ENCODE results near the gene CORO7.
"Not testable (repeated sequence)": the region's sequence is repeated elsewhere in the genome, so short reads cannot be mapped to it uniquely, and the experiment has no call there.

CORO7 gene

DNA sequence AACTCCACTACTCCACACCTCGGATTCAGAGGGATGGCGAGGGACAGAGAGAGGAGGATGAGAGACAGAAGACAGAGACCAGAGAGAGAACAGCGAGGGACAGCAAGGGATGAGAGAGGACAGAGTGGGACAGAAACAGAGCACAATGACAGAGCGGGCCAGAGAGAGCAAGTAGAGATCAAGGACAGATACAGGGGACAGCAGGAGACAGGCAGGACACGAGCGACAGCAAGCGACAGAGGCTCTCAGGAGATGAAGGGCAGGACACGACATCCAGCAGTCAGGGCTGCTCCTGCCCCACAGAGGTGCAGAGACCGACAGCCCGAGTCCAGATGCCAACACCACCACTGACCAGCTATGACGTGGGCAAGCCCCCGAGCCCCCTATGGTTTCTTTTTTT is 14.9 kb downstream of the CORO7 start:
- DNase-seq (ENCODE audit: low spot score), result no peak

DNA sequence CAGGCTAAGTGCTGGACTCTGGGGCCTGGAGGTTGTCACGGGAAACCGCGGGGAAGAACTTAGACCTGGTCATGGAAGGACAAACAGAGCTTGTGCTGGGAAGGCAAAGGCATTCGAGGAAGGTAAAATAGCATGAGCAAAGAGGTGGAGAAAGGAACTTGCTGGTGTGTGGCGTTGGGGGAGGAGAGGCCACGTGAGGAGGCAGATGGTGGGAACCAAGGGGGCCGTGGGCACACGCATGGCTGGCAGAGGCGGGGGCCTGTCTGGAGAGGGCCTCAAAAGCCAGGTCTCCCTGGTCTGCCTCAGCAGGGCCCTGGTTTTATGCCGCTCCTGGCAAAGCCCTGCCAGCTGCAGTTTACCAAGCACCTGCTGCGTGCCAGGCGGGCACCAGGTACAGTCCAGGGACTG is 15.3 kb downstream of the CORO7 start:
- peak; percentile 51 for DNase-seq (ENCODE audit: low spot score)

DNA sequence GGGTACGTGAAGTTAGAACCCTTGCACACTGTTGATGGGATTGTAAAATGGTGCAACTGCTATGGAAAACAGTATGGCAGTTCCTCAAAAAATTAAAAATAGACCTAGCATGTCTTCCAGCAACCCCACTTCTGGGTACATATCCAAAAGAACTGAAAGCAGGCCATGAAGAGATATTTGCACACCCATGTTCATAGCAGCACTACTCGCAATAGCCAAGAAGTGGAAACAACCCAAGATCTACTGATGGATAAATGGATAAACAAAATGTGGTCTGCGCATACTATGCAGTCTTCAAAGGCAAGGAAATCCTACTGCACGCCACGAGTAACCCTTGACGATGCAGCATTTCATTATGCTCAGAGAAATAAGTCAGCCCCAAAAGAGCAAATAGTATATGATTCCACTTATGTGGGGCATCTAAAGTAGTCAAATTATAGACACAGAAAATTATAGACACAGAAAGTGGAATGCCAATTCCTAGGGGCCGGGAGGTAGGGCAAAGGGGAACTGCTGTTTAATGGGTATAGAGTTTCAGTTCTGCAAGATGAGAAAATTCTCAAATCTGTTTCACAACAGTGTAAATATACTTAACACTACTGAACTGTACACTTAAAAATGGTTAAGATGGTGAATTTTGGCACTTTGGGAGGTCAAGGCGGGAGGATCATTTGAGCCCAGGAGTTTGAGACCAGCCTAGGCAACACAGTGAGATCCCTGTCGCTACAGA is 17.2 kb downstream of the CORO7 start:
- DNase-seq (ENCODE audit: low spot score), result no peak

DNA sequence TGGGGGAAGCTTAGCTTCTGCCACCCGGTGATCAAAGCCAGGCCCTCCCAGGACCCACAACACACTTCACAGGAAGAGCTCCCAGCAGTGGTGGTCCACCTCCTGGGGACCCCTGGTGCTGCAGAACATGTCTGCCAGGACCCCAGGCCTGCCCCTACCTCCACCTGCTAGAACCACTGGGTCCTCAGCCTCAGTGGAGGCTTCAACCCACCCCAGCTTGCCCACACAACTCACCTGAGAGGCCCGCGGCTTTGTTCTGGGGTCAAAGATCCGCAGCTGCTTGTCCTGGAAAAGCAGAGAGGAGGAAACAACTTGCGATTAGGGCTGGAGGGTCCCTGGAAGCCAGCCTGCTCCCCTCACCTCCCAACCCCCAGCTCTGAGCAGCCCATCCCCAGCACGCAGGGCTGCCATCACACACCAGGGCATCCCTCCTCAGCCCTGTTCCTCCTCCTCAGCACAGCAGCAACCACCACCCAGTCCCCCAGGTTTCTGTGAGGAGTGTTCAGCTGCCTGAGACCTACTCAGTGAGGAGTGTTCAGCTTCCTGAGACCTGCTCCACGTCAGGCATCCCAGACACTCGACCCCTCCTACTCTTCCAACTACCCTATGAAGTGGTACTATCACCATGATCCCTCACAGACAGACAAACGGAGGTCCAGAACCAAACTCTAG is 21.2 kb downstream of the CORO7 start:
- DNase-seq (ENCODE audit: low spot score), result no peak

DNA sequence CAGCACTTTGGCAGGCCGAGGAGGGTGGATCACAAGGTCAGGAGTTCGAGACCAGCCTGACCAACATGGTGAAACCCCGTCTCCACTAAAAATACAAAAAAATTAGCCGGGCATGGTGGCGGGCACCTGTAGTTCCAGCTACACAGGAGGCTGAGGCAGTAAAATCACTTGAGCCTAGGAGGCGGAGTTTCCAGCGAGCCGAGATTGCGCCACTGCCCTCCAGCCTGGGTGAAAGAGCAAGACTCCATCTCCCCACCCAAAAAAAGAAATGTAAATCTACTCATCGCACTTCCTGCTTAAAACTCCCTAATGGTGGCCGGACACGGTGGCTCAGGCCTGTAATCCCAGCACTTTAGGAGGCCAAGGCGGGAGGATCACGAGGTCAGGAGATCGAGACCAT is 22.5 kb downstream of the CORO7 start:
- not testable (repeated sequence) for DNase-seq (ENCODE audit: low spot score)

DNA sequence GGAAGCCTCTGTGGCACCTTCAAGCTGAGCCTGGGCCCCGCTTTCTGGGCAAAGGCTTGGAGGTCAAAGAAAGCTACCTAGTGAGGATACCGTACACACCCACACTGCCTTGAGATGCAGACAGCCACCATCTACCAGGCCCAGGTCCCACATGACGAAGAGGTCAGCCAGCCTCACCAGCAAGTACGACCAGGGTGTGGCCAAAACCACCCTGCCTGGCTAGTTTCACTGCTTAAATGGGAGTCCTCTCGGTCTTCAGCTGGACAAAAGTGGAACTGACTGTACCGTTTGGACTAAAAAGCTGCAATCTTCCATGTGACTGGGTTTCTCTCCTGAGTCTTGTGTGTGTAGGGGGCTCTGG is 23.2 kb downstream of the CORO7 start:
- DNase-seq (ENCODE audit: low spot score), result no peak

DNA sequence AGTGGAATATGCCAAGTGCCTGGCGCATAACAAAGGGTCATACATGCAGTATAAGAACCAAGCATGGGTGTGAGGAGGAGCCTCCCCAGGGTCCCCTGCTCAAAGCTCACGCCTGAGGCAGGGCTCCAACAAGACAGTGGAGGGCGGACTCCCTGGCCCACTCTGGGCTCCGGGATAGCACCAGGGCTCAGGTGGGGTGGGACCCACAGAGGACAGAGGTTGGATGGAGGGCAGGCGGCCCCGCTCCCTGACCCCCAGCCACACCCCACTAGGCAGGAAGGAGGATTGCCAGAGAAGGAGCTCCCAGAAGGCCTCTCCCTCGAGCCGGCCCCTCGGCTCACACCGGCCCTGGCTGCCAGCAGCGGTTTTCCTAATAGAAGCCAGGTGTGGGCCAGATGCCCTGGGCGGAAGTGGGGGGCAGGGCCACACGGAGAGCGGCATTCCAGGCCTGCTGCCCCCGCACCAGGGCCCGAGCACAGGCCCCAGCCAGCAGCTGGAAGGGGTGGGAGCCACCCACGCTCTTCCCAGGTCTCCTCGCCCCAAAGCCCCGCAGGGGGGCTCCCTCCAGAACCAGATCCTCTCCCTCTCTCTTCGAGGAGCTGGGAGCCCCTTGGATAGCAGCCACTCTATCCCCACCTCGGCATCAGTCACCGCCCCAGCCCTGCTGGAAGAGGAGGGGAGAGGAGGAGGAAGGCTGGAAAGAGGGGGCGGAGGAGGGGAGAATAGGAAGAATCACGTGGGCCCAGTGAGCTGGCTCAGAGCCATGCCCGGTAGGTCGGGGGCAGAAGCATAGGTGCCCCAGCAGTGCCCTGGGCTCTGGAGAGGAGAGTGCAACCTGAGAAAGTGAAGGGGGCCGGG is 23.8 kb downstream of the CORO7 start:
- no peak for DNase-seq (ENCODE audit: low spot score)

DNA sequence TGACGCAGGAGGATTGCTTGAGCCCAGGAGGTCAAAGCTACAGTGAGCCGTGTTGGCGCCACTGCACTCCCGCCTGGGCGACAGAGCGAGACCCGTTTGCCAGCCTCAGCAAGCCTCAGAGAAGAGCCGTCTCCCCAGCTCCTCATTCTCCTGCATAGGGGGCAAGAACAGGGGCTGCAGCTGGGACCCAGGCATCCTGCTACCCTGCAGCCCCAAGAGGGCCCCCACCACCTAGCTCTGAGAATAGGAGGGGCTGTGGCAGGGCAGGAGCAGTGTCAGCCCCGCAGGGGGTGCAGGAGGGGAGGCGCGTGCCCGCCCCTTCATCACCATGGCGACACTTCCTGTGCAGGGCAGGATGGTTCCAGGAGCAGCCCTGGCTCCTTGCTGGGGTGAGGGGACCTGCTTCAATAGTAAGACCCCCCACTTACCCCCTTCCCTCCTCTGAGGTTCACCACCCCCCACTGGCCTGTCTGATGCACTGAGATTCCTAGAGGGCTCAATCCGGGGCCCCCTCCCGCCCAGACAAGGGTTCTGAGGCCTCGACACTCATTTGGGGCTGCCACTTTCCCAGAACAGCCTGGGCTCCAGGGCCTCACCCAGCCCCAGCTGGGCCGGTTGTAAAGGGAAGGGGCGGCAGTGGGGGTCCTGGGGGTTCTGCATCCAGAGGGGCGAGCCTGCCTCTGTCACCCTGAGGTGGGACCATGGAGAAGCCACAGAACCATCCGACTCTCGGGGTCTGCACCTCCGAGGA is 24.6 kb downstream of the CORO7 start:
- no peak for DNase-seq (ENCODE audit: low spot score)

DNA sequence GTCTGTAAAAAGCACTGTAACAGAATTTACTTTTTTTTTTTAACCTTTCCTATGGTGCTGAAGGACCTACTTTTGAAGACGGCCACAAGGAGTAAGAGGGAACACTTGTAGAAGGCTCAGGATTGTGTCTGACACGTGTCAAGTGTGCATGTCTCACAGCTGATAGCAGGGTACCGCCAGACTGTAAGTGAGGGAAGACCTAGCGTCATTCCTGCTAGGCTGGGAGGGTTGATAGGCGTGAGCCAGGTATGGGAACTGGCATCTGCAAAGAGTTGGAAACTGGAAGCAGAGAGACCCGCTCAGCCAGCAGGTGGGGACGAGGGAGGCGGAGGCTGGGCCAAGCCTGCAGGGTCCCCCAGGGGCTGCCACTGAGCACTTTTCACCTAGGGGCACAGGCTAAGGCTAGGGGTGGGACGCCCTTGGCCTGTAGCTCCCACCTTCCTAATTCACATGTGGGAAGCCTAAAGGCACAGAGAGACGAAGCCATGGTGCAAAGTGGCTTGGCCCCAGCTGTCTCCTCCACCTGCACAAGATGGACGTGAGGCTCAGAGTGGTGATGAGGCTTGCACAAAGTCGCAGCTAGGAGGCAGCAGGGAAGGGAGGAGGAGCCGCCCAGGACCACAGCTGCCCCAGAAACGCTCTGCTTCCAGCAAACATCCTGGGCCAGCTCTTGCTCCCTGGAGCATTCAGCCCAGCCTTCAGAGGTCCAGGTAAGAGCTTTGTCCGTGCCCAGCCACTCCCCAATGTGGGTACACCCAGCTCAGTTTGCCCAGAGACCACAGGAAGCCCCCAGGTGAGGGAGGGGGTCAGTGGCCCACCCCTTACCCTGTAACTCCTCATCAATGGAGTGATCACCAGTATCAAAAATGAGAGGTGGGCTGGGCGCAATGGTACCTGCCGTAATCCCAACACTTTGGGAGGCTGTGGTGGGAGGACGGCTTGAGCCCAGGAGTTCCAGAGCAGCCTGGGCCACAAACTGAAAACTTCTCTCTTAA is 25.8 kb downstream of the CORO7 start:
- no peak for DNase-seq (ENCODE audit: low spot score)

DNA sequence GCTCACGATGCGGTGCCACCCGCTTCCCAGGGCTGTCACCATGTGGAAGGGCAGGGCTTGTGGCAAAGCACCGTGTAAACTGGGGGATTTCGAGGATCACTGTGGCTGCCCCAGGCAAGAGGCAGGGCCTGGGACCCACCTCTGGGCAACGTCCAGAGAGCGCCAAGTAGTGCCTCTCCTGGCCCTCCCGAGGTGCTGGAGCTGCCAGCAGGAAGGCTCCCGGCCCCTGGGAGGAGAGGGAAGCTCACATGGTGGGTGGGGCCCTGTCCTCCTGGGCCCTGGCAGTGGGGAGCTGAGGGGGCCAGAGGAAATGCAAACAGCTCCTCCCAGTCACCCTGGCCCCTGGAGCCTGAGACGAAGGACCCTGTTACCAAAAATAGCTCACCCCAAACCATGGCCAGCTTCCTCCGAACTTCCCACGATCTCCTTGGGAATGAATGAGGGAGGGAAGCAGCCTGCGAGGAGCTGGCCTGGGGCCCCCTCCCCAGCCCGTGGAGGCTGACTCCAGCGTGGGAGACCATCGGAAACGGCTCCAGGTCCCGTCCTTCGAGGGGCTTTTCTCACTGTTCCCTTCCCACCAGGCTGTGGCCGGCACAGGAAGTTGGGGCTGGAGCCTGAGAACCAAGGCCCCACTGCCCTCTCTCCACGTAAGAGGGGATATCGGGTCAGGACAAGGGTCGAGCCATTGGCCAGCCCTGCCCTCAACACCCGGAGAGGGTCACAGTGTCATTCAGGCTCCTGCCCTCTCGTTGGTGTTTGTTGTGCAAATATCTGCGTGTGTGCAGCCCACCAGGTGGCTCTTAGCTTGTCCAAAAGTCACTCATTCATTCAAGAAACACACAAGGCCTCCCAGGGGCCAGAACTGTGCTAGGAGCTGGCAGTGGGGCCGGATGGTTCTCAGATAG is 27.1 kb downstream of the CORO7 start:
- no peak for DNase-seq (ENCODE audit: low spot score)

DNA sequence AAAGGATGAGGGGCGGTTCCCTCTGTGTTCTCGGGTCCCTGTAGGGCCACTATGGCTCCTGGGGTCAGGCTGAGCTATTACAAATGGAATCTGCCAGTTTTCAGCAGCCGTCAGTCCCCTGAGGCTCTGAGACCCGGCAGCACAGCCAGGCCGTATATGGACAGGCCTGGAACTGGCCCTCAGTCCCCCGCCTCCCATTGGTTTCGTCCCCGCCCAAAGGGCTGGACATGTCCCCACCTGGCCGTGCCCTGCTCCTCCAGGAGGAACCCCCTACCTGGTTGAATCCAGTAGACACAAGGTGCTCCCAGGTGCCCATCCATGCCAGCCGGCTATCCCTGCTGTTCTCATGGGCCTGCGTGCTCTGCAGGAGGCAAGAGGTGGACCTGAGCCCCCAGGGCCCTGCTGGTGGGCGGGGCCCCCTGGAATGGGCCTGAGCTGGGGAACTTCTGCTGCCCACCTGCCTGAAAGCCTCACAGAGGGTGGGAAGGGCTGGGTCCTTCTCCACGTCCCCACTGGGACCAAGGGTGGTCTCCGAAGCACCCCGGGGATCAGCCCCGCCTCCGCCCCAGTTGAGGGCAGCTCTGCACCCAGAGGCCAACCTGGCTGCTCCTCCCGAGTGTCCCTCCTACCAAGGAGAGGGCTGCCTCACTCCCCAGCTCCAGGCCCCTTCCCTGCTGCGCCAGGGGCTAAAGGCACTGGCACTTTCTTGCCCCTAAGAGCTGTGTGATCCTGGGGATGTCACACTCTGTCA is 27.9 kb downstream of the CORO7 start:
- no peak for DNase-seq (ENCODE audit: low spot score)

DNA sequence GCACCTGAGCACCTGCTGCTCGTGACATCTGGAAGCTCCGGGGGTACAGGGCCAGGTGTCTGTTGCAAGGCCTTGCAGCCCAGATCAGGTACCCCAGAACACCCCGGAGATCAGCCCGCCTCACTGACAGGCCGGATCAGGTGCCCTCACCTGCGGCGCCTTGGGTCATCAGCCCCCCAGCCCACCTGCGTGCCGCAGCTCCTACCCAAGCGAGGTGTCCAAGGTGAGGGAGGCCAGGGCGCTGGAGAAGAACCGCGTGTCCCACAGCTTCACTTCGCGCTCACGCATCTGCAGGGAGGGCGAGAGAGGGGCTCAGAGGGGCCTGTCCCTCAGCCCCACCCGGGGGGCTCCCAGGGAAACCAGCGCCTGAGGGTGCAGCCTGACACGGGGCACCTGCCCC is 28.6 kb downstream of the CORO7 start:
- no peak for DNase-seq (ENCODE audit: low spot score)

DNA sequence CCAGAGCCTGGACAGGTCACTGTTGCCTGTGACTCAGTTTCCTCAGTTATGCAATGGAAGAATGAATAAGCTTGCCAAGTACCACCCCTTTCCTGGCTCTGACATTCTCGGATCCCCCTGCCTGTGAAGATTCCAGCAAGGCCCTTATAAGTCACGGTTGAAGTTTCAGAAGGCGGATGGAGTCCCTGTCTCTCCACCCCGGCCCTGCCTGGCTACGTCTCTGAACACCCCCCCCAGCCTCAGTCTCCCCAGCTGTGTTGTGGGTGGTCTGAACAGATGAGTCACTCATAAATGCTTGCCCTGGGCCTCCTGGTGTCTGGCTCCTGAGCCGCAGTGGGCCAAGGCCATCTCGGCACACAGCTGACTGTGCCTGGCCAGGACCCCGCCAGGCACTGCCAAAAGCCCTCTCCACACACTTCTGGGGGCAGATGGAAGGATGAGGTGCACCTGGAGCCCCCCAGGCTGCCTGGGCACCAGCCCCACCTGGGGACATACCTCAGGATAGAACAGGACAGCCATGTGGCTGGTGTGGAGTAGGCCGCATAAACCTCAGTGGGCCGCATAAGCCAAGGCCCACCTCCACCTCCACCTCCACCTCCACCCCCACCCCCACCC is 29.3 kb downstream of the CORO7 start:
- no peak for DNase-seq (ENCODE audit: low spot score)

DNA sequence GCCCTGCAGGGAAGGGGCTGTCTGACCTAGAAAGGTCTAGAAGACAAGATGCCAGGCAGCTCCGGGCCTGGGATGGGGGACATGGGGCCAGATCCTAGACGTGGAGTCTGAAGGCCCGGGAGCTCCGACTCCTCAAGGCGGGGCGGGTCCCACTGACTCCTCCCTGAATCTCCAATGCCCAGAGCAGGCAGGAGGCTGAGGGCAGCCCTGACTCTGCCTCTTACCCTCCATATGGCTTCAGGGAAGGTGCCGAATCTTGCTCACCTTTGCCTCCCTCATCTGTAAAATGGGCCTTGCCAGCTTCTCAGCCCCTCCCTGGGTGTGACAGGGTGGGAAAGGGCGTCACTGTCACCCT is 30.0 kb downstream of the CORO7 start:
- no peak for DNase-seq (ENCODE audit: low spot score)

DNA sequence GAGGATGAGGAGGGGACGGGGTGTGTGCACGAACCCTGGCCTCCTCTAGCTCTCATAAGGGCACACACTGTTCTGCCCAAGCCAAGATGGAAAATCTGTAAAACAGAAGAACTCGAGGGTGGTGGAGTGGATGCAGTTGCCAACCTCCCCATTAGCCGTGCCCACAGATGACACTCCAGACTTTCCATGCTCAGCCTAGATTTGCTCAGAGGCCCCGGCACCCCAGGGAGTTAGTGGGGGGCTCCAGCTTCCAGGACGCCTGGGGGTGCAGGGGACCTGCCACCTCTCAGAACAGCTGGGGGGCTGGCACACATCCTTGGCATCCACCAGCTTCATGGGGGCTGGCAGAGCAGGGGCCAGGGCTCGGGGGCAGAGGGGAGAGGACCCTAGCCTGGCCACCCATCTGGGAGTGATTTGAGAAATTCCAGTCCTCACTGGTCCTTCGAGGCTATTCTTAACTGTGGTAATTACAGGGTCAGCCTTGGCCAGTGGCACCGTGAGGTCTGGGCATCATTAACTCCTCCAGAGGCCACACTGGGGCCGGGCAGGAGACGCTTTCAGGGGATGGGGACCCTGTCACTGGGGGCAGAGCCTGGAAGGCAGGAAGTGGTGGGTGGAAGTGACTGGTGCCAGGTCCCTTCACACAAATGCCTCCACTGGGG is 30.5 kb downstream of the CORO7 start:
- DNase-seq (ENCODE audit: low spot score), result no peak

DNA sequence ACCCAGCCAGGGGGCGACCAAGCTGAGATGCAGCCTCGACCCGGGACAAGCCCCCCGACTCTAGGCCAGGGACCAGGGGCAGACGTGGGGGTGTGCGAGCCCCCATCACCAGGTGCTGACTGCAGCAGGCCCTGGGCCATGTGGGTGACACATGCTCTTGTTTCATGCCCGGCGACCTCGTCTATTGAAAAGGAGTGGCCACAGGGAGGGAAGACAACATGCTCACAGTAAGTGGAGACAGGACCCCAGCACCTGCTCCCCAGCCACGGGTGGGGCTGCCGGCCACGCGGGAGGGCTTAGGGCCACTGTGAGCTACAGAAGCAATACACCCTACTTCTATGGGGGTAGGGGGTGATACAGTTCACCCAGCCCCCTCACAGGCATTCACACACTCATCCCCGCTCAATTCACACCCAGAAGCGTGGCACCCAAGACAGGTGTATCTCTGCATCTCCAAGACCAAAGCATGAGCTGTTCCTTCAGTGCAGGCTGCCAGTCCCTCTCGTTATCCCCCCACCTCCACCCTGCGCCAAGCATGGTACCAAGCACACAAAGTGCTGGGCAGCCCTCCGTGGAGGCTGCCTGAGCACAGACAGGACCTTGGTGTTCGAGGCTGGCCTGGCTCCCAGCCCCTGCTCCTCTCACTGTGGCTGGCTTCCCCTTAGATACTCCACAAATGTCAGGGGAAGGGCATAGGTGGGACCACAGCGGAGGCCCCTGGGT is 31.2 kb downstream of the CORO7 start:
- DNase-seq (ENCODE audit: low spot score), result no peak

DNA sequence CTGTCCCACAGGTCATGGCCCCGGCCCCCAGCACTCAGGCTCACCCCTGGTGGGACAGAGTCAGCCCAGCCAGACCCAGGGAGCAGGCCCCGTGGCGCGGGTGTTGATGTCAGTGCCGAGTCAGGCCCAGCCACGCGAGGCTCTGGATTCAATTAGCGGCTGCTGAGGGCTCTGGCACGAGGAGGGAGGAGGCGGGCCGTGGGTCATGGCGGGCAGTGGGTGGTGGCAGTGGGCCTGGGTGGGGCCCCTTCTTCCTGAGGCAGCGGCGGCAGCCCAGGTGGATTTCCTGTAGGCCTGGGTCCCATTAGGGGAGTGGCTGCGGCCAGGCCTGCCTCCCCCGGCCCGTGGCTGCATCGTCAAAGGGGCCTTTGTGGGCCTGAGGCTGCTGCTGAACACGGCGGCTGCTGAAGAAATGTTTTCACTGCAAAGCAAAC is 31.9 kb downstream of the CORO7 start:
- no peak for DNase-seq (ENCODE audit: low spot score)
